HepG2 (cell line): Measurements from ENCODE around the gene IL17RC. TPM values are rescaled to one million over a fixed set of nuclear protein-coding genes. Genes with fewer than 3 reads are reported as not detected.

Source experiments
- HMGA1 ChIP-seq: sonication (generic); formaldehyde crosslinking; conservative IDR thresholded peaks from 2 replicates; pipeline ENCODE4 v1.4.0; 2020; ENCODE audit warnings: missing genetic modification reagents
- MED1 ChIP-seq: sonication (generic); formaldehyde crosslinking; IDR thresholded peaks from 2 replicates; pipeline ENCODE4 v1.4.0; 2020; ENCODE audit warnings: missing genetic modification reagents
- MYNN ChIP-seq: sonication (generic); formaldehyde crosslinking; IDR thresholded peaks from 2 replicates; pipeline ENCODE4 v1.4.0; 2020; ENCODE audit warnings: mild to moderate bottlenecking, low read depth, missing genetic modification reagents
- PHF20 ChIP-seq: sonication (generic); formaldehyde crosslinking; IDR thresholded peaks from 2 replicates; pipeline ENCODE4 v1.5.0; 2020; ENCODE audit warnings: mild to moderate bottlenecking, missing genetic modification reagents
- SRSF1 ChIP-seq: fragments of 200-400 bp; formaldehyde crosslinking; optimal IDR thresholded peaks from 2 replicates; pipeline ENCODE3; 2017; ENCODE audit warnings: mild to moderate bottlenecking, low read depth, low read length, moderate library complexity
- TAF15 ChIP-seq: fragments of 200-400 bp; formaldehyde crosslinking; IDR thresholded peaks from one replicate; pipeline ENCODE4 v1.6.1; 2018; ENCODE audit warnings: mild to moderate bottlenecking, low read depth, low read length; ENCODE audit not compliant: poor library complexity, severe bottlenecking
- TCF7 ChIP-seq: sonication (generic); IDR thresholded peaks from 2 replicates; pipeline ENCODE4 v1.6.1; 2016; ENCODE audit warnings: antibody characterized with exemption, low read depth
- TFDP2 ChIP-seq: sonication (generic); formaldehyde crosslinking; IDR thresholded peaks from 2 replicates; pipeline ENCODE4 v1.4.0; 2020; ENCODE audit warnings: missing genetic modification reagents
- ZBTB46 ChIP-seq: sonication (generic); formaldehyde crosslinking; IDR thresholded peaks from 2 replicates; pipeline ENCODE4 v1.4.0; 2020; ENCODE audit warnings: mild to moderate bottlenecking, missing genetic modification reagents, borderline replicate concordance
- ZNF318 ChIP-seq: sonication (generic); formaldehyde crosslinking; IDR thresholded peaks from 2 replicates; pipeline ENCODE4 v1.4.0; 2020; ENCODE audit warnings: mild to moderate bottlenecking, missing genetic modification reagents
- ZNF510 ChIP-seq: sonication (generic); formaldehyde crosslinking; IDR thresholded peaks from 2 replicates; pipeline ENCODE4 v1.4.0; 2020; ENCODE audit warnings: low read depth, mild to moderate bottlenecking, missing genetic modification reagents
- ZNF746 ChIP-seq: sonication (generic); formaldehyde crosslinking; IDR thresholded peaks from 2 replicates; pipeline ENCODE4 v1.8.0; 2022; ENCODE audit warnings: mild to moderate bottlenecking, missing genetic modification reagents
- ZNF768 ChIP-seq: sonication (generic); formaldehyde crosslinking; IDR thresholded peaks from 2 replicates; pipeline ENCODE4 v1.4.0; 2020; ENCODE audit warnings: missing genetic modification reagents
- polyA plus RNA-seq, 8 experiments: library from polyadenylated mRNA; depleted of rRNA in 3 of 8; stranded (reverse) in 7 of 8; unstranded in 1 of 8; fragments of >200 nt; fragmentation: Illumina TruSeq in 4 of 8; extraction: Trizol in 4 of 8; gene quantifications; 2 replicates each; pipeline versions ENCODE4 v1.2.1 to v1.2.3, GENCODE V29; 2011 to 2016; ENCODE audit warnings: low read depth in 4 of 8, missing spikeins in 1 of 8, mixed read lengths in 1 of 8; ENCODE audit not compliant: insufficient read depth in 1 of 8
- total RNA-seq, 5 experiments: library from RNA; depleted of rRNA; stranded (reverse); fragments of >200 nt; fragmentation: Illumina TruSeq; extraction: Trizol; gene quantifications; 2 replicates each; pipeline ENCODE4 v1.2.3, GENCODE V29; 2016; ENCODE audit warnings: low read depth in 1 of 5

IL17RC gene
- total and polyA plus RNA-seq, 2 of the 13 experiments (the other 11 are each of a cell fraction or from before 2014, with no cell fraction given): 20.7 to 24.0 TPM

GRCh38 chr3:9947025-9947995 lies 30.4 kb downstream of the IL17RC start (continued):
- TF ChIP-seq ZNF318 (CRISPR knock-in tag): peak; percentile 87
- peak; percentile 41; the same call in 1 of the 2 replicates for TF ChIP-seq PHF20 (CRISPR knock-in tag)
- TF ChIP-seq TFDP2: peak; percentile 73
- peak; percentile 64; the same call in 1 of the 2 replicates for TF ChIP-seq ZNF746 (CRISPR knock-in tag)
- peak; percentile 51 for TF ChIP-seq SRSF1
- peak; percentile 77 for TF ChIP-seq MED1 (CRISPR knock-in tag)
- TF ChIP-seq MYNN (CRISPR knock-in tag): peak; percentile 50; the same call in 1 of the 2 replicates
- TF ChIP-seq ZNF510 (CRISPR knock-in tag): 0 out of 2 replicates have a peak, but pooled peaks have one; percentile 34
- TF ChIP-seq TAF15: no peak
- TF ChIP-seq HMGA1 (CRISPR knock-in tag): no peak
- no peak for TF ChIP-seq ZBTB46 (CRISPR knock-in tag)
- no peak for TF ChIP-seq TCF7
- TF ChIP-seq ZNF768 (CRISPR knock-in tag): peak; percentile 54; the same call in 1 of the 2 replicates
